Endometrial microvascular endothelial cells (primary cell): ENCODE results near the gene BCL7B. TPM values are rescaled to one million over a fixed set of nuclear protein-coding genes. Genes with fewer than 3 reads are reported as not detected.
"Not testable (repeated sequence)": the region's sequence is repeated elsewhere in the genome, so short reads cannot be mapped to it uniquely, and the experiment has no call there.

Source experiments
- in situ Hi-C: cut with HindIII; loops from 2 replicates; pipeline ENCODE4 v1.10.0; 2017; ENCODE audit warnings: low sequenced_read_pairs, low pct_unique_long_range_greater_than_20kb; ENCODE audit errors: inconsistent ontology term
- total RNA-seq: library from RNA; depleted of rRNA; stranded (reverse); fragments of >200 nt; gene quantifications from one replicate; pipeline ENCODE4 v1.2.3, GENCODE V29; 2015; ENCODE audit errors: inconsistent ontology term

Gene BCL7B
- total RNA-seq, 1 donor from 2014 or later = 112 TPM

DNA sequence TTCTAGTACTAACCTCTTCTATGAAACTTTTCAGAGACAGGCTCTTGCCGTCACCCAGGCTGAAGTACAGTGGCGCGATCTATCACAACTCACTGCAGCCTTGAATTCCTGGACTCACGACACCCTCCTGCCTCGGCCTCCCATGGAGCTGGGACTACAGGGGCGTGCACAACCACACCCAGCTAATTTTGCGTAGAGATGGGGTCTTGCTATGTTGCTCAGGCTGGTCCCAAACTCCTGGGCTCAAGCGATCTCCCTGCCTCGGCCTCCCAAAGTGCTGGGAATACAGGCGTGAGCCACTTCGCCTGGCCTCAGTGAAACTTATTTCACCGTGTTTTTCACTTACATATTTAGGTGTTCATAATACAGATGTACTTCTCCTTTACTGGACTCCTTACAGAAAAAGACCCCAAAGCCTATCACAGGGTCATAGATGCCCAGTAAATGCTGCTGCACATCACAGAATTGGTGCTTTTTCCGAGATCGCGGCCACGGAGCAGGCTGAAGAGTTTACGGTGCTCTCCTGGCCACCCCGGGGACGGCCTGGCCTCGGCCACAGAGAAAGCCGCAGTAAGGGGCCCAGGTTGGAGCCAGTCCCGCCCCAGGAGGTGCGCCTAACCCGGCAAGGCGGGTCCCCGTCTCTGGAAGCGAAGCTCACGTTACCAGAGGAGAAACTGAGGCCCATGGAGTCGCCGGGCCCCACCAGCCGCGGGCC, 20.3 kb upstream of the BCL7B start:
- in situ Hi-C loops = no loop called here

DNA sequence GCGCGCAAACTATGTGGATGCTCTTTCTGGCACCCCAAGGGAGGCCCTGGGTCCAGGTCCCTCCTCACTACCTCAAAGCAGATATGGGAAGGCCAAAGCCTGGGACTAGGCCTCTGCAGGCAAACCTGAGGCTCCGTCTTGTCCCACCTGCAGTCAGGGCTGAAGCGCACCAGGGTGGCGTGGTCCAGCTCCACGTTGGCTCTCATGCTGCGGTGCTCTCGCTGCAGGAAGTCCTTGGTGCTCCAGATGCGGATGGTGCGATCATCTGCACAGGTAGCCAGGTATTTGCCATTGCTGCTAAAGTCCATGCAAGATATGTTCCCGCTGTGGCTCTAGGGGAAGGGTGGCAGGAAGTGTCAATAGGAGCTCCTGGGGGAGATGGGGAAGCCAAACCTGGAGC, 16.3 kb upstream of the BCL7B start:
- in situ Hi-C loops = no loop called here

DNA sequence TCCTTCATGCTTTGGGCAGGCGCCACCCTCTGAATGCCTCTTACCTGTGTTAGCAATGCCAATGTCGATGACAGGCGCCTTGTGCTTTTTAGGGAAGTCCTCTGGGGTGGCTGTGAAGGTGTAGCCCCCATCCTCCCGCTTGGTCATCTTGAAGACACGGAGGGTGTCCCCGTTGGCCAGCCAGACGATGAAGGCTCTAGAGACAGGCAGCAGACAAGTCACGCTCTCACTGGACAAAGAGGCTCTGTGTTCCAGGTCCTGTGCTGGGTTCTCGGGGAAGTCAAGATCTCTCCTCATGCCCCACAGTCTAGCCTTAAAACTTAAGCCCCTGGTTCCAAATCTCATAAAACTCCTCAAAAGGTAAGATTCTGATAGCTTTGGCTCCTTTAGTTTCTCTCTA, 15.8 kb upstream of the BCL7B start:
- in situ Hi-C loops = no loop called here

DNA sequence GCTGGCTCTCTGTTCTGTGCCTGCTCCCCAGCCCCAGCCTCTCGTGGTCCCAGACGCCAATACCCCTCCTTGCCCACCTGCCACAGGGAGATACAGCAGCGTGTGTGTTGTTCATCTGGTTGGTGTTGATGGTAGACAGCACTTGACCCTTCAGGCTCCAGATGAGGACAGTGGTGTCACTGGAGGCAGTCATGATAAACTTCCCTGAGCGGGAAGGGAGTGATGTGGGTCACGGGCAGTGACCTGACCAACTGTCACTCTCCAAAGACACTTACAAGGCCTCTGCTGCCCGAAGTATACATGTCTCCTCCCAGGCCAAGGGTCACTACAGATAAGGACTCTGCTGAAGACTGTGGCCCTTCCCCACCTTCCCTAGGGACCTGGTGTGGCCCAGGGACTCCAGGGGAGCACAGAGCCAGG, 15.3 kb upstream of the BCL7B start:
- in situ Hi-C loops = no loop called here

DNA sequence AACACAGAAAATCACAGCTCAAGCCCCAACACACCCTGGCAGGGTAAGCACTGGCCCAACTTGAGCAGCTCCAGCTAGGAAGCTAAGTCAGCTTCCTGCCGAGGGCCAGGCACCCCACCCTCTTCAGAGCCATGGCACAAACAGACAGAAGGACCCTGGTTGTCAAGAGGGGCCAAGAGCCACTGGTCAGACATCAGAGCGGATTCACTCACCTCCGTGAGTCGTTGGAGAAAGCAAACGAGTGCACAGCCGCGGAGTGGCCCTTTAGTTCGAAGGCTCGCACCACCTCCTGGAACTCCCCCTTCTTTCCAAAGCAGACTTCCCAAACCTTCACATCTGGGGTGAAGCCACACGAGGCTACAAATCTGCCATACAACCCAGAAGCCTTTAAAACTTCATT, 13.5 kb upstream of the BCL7B start:
- in situ Hi-C loops = no loop called here

DNA sequence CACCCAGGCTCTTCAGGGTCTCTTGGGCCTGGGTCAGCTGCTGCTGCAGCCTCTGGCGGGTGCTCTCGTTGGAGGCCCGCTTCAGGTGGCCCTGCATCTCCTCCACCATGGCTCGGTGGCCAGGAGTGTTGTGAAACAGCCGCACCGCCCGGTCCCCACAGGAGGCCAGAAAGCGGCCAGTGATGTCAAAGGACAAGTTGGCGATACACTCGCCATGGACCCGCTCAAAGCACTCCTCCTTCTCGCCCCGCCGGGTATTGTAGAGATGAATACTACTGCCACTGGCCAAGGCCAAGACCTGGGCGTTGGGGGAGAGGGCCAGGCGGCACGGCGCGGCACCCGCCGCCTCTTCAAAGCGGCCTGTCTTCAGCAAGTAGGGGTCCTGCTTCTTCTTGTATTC, 13.0 kb upstream of the BCL7B start:
- in situ Hi-C loops = no loop called here

DNA sequence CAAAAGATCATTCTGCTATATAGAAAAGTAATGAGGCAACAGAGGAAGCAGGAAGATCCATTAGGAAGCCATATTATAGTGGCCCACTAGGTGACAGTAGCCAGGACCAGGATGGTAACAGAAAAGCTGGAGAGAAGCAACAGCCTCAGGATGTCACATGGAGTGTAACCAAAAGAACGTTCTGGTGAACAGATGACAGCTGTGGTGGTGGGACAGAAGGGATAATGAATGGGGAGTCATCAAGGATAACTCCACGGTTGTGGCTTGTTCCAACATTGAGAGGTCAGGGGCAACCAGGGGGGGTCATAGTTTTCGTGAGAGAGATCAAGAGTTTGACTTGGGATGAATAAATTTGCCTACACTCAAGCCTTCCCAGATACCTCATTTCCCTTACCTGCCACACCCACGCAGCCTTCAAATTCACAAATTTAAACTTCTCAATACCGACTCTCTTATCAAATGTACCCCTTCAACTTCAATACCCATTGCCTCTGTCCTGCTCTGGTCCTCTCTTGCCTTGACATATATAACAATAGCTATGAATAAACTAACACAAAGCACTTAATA, 11.6 kb upstream of the BCL7B start:
- in situ Hi-C loops = no loop called here

DNA sequence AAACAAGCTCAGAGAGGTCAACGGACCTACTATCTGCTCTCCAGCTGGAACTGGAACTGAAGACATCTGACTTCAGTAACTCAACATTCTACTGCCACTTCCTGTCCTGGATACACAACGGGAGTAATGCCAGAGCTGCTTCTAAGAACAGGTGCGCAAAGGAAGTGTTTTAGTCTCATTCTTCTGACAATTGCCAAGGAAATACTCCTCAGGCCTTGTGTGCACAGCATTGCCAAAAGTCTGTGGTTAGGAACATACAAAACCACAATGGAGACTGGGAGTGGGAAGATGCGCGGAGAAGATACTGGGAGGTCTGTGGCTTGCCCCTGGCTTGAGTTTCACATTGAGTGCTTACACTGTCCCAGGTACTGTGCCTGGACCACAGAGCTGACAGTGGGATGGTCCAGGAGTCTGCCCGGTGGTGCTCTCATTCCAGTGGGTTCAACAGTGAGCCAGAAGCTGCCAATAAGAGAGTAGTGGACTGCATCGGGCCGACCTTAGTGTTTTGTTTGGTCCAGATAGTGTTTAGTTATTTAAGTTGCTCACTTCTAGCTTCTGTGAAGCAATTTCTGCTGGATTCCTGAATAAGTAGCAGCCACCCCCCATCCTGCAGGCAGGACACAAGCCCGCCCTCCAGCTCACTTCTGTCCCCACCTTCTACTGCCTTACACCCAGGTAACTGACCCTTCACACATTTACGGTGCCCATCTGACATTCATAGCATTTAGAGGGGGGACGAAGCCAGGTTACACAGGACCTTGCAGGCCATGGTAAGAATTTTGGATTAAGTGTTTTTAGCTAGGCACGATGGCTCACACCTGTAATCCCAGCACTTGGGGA, 10.6 kb upstream of the BCL7B start:
- in situ Hi-C loops = no loop called here

DNA sequence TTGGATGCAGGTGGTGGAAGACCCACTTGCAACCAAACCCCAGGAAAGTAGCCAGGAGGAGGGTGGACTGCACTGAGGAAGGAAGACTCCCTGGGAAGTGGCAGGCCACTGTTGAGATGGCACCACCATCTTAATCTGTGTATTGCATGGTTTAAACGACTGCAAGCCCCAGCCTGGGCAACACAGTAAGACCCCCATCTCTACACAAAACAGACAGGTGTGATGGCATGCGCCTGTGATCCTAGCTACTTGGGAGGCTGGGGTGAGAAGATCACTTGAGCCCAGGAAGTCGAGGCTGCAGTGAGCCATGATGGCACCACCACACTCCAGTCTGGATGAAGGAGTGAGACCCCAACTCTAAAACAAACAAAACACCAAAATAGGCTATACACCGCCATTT, 9.7 kb upstream of the BCL7B start:
- in situ Hi-C loops = no loop called here

DNA sequence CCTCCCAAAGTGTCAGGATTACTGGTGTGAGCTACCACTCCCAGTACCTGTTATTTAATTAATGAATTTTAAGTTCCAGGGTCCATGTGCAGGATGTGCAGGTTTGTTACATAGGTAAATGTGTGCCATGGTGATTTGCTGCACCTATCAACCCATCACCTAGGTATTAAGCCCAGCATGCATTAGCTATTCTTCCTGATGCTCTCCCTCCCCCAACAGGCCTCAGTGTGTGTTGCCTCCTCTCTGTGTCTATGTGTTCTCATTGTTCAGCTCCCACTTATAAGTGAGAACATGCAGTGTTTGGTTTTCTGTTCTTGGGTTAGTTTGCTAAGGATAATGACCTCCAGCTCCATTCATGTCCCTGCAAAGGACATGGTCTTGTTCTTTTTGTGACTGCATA, 8.9 kb upstream of the BCL7B start:
- in situ Hi-C loops = not testable (repeated sequence)

DNA sequence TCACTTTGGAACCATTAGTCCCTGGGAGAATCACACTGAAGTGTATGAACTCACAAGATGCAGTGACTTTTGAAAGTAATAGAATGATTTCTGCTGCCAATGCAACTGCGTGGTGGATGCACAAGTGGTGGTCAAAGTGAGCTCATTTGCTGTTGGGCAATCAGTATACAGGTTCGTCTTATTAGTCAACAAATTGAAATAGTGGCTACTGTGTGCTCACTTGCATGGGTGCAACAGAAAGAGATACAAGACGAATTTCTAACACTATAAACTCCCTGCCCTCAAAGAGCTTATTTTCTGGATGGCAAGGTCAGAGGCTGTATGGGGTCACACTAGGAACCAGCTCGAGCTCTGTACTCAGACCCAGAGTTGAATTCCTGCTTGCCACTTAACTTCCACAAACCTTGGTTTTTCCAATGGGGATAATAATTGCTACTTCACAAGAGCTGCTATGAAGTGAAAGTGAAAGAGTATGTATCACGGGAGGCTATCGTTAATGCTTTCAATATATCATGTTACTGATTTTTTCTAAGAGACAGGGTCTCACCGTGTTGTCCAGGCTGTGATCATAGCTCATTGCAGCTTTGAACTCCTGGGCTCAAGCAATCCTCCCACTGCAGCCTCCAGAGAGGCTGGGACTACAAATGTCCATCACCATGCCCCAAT, 8.3 kb upstream of the BCL7B start:
- in situ Hi-C loops = no loop called here

DNA sequence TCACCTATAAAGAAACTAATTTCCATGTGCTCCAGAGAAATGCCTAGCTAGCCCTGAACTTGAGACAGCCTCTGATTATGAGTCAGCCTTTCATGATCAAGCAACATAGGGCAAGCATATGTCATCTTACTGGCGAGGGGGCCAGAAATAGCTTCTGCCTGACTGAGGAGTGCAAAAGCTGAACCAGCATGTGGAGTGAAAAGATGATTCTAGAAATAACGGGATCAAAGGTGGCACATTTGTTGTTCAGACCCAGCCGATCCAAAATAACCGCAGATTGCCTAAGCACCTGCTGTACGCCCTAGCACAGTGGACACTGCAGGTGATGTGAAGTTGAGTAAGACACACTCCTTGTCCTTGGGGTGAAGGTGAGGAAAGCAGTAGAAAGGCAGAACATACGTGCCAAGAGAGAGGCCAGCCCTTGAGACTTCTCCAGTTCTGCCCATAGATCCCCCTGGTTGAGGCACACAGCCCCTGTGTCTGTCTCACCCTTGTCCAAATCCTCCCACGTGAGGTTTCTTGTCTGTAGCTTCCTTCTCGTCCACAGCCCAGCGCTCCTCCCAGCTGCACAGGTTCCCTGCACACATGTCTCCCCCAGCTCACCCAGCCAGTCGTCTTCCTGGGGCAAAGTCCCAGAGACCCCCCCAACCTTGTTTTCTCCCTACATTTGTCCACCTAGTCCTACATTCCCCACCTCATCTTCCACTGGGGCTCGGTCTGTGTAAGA, 2.8 kb upstream of the BCL7B start:
- in situ Hi-C loops = no loop called here

DNA sequence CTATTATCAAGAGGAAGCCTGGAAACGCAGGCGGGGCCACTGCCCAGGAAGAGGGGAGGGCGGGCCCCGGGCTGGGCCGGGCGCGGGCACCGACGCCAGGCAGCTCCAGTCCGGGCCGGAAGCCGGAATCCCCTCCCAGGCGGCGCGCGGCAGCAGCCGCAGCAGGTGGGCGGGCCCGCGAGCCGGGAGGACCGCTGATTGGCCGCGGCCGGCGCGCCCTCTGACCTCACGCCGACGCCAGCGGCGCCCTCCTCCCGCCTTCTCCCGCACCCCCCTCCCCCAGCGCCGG, 438 bp downstream of the BCL7B start:
- in situ Hi-C loops = no loop called here

DNA sequence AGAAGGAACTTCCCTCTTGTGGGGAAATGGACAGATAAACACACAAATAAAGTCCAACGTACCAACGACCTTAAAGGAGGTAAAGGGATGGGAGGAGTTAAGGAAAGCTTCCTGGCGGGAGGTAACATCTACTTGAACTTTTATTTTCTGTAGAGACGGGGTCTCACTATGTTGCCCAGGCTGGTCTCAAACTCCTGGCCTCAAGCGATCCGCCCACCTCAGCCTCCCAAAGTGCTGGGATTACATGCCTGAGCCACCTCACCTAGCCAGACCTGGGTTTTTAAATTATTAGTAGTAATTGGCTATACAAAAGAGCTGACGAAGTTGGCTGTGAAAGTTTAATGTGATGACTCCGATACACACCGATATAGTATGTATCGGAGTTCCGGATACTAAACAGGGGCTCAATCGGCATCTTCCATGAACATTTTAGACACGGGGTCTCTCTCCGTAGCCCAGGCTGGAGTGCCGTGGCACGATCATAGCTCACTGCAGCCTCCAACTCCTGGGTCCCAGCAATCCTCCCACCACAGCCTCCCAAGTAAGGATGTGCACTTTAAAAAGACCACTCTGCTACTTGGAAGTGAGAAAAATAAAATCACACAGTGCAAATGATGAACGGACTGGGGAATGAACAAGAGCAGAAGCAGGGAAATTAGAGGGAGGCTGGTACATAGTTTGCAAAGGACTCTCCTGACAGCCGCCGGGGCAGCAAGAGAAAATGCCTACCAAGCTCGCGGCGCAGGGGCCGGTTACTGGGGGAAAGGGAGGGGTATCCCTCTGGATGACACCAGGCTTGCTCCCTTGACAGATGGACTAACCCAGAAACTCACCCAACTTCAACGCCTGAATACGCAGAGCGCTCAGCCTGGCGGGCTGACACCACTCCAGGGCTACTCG, 1.0 kb downstream of the BCL7B start:
- in situ Hi-C loops = no loop called here

DNA sequence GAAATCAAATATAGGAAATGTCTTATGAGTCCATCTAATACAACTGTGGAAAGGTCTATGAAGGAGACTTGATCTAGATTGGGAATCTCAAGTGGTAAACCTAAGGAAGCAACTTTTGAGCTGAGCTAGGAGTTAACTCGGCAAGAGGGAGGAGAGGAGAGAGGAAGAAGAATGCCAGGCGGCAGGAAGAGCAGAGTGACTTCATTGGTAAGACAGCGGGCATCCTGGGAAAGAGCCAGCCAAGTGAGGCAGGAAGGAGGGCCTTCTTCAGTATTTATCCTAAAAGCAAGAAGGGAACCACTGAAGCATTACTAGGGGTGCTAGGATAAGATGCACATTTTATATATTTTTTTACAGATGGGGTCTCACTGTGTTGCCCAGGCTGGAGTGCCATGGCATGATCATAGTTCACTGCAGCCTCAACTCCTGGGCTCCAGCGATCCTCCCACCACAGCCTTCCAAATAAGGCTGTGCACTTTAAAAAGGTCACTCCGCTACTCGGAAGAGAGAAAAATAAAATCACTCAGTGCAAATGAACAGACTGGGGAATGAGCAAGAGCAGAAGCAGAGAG, 2.0 kb downstream of the BCL7B start:
- in situ Hi-C loops = no loop called here

DNA sequence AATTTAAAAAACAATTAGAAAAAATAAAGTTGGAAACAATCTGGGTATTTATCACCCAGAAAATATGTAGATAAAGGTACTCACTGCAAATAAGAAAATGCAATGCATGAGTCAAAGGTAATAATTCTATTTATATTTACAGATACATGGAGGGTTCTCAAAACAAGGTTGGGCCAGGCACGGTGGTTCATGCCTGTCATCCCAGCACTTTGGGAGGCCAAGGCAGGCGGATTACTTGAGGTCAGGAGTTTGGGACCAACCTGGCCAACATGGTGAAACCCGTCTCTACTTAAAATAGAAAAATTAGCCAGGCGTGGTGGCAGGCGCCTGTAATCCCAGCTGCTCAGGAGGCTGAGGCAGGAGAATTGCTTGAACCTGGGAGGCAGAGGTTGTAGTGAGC, 7.4 kb downstream of the BCL7B start:
- in situ Hi-C loops = not testable (repeated sequence)

DNA sequence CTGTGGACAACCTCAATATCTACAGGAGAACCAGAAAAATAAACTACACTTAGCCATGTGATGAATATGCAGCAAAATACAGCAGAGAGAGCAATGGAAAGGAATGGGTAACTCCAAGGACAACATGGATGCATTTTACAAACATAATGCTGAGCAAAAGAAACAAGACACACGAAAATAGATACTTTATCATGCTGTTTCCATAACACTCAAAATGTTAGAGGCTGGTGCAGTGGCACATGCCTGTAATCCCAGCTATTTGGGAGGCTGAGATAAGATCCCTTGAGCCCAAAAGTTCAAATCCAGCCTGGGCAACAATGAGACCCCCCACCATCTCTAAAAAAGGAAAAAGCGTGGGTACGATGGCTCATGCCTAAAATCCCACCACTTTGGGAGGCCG, 8.3 kb downstream of the BCL7B start:
- in situ Hi-C loops = no loop called here

DNA sequence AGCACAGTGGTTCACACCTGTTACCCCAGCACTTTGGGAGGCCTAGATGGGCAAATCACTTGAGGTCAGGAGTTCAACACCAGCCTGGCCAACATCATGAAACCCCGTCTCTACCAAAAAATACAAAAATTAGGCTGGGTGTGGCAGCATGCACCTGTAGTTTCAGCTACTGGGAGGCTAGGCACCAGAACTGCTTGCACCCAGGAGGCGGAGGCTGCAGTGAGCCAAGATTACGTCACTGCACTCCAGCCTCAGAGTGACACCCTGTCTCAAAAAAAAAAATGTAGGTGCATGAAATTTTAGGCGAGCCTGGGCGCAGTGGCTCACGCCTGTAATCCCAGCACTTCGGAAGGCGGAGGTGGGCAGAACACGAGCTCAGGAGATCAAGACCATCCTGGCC, 9.6 kb downstream of the BCL7B start:
- in situ Hi-C loops = no loop called here
